Subcutaneous abdominal adipose tissue (tissue), 5 donors: ENCODE data around the gene TMIE.
"Not testable (repeated sequence)": the region's sequence is repeated elsewhere in the genome, so short reads cannot be mapped to it uniquely, and the experiment has no call there.

Experiments used
- H3K27ac ChIP-seq: one replicate; pipeline ENCODE4 v1.7.0; 2013; ENCODE audit warnings: low read depth, mild to moderate bottlenecking, inconsistent platforms, low read length, moderate library complexity
- H3K27me3 ChIP-seq, 5 donors: one replicate each; pipeline ENCODE4 v1.7.0; 2013; ENCODE audit warnings: low read length in 5 of 5, inconsistent platforms in 1 of 5; ENCODE audit not compliant: control insufficient read depth in 5 of 5, insufficient read depth in 4 of 5
- H3K36me3 ChIP-seq, 5 donors: one replicate each; pipeline ENCODE4 v1.7.0; 2013; ENCODE audit warnings: low read length in 5 of 5; ENCODE audit not compliant: control insufficient read depth in 5 of 5, insufficient read depth in 5 of 5
- H3K4me1 ChIP-seq, 5 donors: one replicate each; pipeline ENCODE4 v1.7.0; 2013; ENCODE audit warnings: low read length in 5 of 5, mild to moderate bottlenecking in 3 of 5, moderate library complexity in 1 of 5; ENCODE audit not compliant: control insufficient read depth in 5 of 5, insufficient read depth in 5 of 5
- H3K4me3 ChIP-seq, 5 donors: one replicate each; pipeline ENCODE4 v1.7.0; 2013; ENCODE audit warnings: low read length in 5 of 5, low read depth in 1 of 5
- H3K9ac ChIP-seq, 5 donors: one replicate each; pipeline ENCODE4 v1.7.0; 2013; ENCODE audit warnings: low read length in 5 of 5, mild to moderate bottlenecking in 4 of 5, moderate library complexity in 3 of 5
- H3K9me3 ChIP-seq, 5 donors: one replicate each; pipeline ENCODE4 v1.7.0; 2013; ENCODE audit warnings: low read length in 5 of 5; ENCODE audit not compliant: control insufficient read depth in 5 of 5
- donor health status: healthy.
- donor health status: healthy.
- donor health status: healthy.
- donor health status: healthy.
- donor health status: healthy.

Gene TMIE

GRCh38 chr3:46699676-46700523 lies 1.3 kb upstream of the TMIE start:
- Histone ChIP-seq H3K27ac (no peak overlapping the region), H3K27me3 (peaks cover 6 to 12% (median 10%) of the 10 kb centered on the region in 5 donors), H3K36me3 (no peaks in the 10 kb centered on the region), H3K4me1 (peaks cover 20 to 54% (median 44%) of the 10 kb centered on the region in 5 donors), H3K9me3 (no peaks in the 10 kb centered on the region), H3K4me3 (no peak overlapping the region), H3K9ac (peak overlapping the region in 2 of 5 donors; percentile 38 to 40)

- Histone ChIP-seq H3K27ac (no peak overlapping the region), H3K9ac (no peak overlapping the region)
Observed at GRCh38 chr3:46700772-46701171, 420 bp upstream of the TMIE start.

GRCh38 chr3:46702246-46703012 lies 1.2 kb downstream of the TMIE start:
- Histone ChIP-seq H3K9ac (no peak overlapping the region), H3K9me3 (no peaks in the 10 kb centered on the region), H3K4me1 (peaks cover 2 to 45% (median 32%) of the 10 kb centered on the region in 5 donors), H3K4me3 (no peak overlapping the region), H3K27ac (no peak overlapping the region), H3K36me3 (no peaks in the 10 kb centered on the region), H3K27me3 (peaks cover 7 to 16% (median 11%) of the 10 kb centered on the region in 5 donors)

More at GRCh38 chr3:46700772-46701171, 420 bp upstream of the TMIE start:
- Histone ChIP-seq H3K4me3 (no peak overlapping the region), H3K9me3 (no peaks in the 10 kb centered on the region), H3K4me1 (peaks cover 15 to 53% (median 40%) of the 10 kb centered on the region in 5 donors), H3K36me3 (no peaks in the 10 kb centered on the region), H3K27me3 (peaks cover 6 to 12% (median 10%) of the 10 kb centered on the region in 5 donors)

- peaks cover 2 to 44% (median 32%) of the 10 kb centered on the region in 5 donors for H3K4me1 ChIP-seq
- H3K27ac ChIP-seq, result no peak overlapping the region
- no peak overlapping the region for H3K4me3 ChIP-seq
- no peaks in the 10 kb centered on the region for H3K9me3 ChIP-seq
- H3K9ac ChIP-seq, result no peak overlapping the region
- H3K27me3 ChIP-seq, result peaks cover 7 to 16% (median 11%) of the 10 kb centered on the region in 5 donors
- H3K36me3 ChIP-seq, result no peaks in the 10 kb centered on the region
Observed at GRCh38 chr3:46703013-46703520, 1.9 kb downstream of the TMIE start.

- not testable (repeated sequence) for H3K9me3 ChIP-seq, H3K4me3 ChIP-seq, H3K9ac ChIP-seq, H3K27ac ChIP-seq, H3K36me3 ChIP-seq
- H3K4me1 ChIP-seq, result peaks cover 2 to 39% (median 30%) of the 10 kb centered on the region in 5 donors
- H3K27me3 ChIP-seq, result peaks cover 7 to 16% (median 11%) of the 10 kb centered on the region in 5 donors
Observed at GRCh38 chr3:46704346-46704745, 3.2 kb downstream of the TMIE start.

GRCh38 chr3:46705022-46705530 lies 3.9 kb downstream of the TMIE start:
- Histone ChIP-seq H3K9ac (no peak overlapping the region), H3K4me3 (no peak overlapping the region), H3K36me3 (peaks cover 0 to 5% (median 0%) of the 10 kb centered on the region in 5 donors), H3K4me1 (peaks cover 0 to 31% (median 23%) of the 10 kb centered on the region in 5 donors), H3K9me3 (no peaks in the 10 kb centered on the region), H3K27me3 (peaks cover 7 to 16% (median 11%) of the 10 kb centered on the region in 5 donors), H3K27ac (no peak overlapping the region)

GRCh38 chr3:46705751-46706552 lies 4.8 kb downstream of the TMIE start:
- H3K4me3 ChIP-seq, result no peak overlapping the region
- no peaks in the 10 kb centered on the region for H3K9me3 ChIP-seq
- H3K27ac ChIP-seq, result no peak overlapping the region
- peak overlapping the region in 1 of 5 donors; percentile 16 for H3K9ac ChIP-seq
- H3K4me1 ChIP-seq, result peaks cover 0 to 23% (median 14%) of the 10 kb centered on the region in 5 donors
- H3K36me3 ChIP-seq, result peaks cover 0 to 5% (median 0%) of the 10 kb centered on the region in 5 donors
- peaks cover 3 to 16% (median 11%) of the 10 kb centered on the region in 5 donors for H3K27me3 ChIP-seq

GRCh38 chr3:46706771-46707582 lies 5.8 kb downstream of the TMIE start:
- H3K4me3 ChIP-seq, result no peak overlapping the region
- no peaks in the 10 kb centered on the region for H3K9me3 ChIP-seq
- no peak overlapping the region for H3K9ac ChIP-seq
- no peak overlapping the region for H3K27ac ChIP-seq
- peaks cover 0 to 5% (median 0%) of the 10 kb centered on the region in 5 donors for H3K36me3 ChIP-seq
- peaks cover 0 to 18% (median 10%) of the 10 kb centered on the region in 5 donors for H3K4me1 ChIP-seq
- H3K27me3 ChIP-seq, result peaks cover 0 to 11% (median 5%) of the 10 kb centered on the region in 5 donors
